ENCODE data around the gene LRRC9.
A peak's percentile ranks its signal among the peaks of the same experiment; 100 is the strongest.

The LRRC9 gene

DNA sequence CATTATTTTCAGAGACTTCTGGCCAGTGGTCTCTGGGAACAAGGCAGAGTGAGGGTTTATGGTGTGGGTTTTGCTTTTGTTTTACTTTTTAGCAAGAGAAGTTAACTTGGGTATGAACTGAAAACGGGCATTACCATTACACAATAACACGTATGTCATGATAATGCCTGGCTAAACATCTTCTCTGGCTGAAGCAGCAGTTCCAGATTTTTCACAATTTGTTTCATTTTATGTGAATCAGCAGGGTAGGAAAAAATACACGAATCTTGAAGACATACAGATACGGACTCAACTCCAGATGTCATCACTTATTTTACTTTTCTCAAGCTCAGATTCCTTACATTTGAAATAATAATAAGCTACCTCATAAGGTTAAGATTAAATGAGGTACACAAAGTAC, 169.3 kb downstream of the LRRC9 start:
- no peak for TF ChIP-seq CTCF (conservative IDR thresholded peaks at IDR 0.05; ENCODE audit: low read length)
- TF ChIP-seq EZH2phosphoT487 (IDR thresholded peaks at IDR 0.05; ENCODE audit: borderline replicate concordance) = no peak
- peak overlapping the region; percentile 35 for H3K9ac ChIP-seq (ENCODE audit: low read depth, low read length, poor library complexity, severe bottlenecking)
- peak overlapping the region; percentile 36 for H3K4me2 ChIP-seq (ENCODE audit: low read depth, low read length, poor library complexity, severe bottlenecking)
- H3K79me2 ChIP-seq (ENCODE audit: insufficient read depth, low read length) = peaks cover 21% of the 10 kb centered on the region
- H3K36me3 ChIP-seq (ENCODE audit: insufficient read depth, low read length) = no peaks in the 10 kb centered on the region
- H3K4me3 ChIP-seq (ENCODE audit: low read length, poor library complexity, severe bottlenecking) = no peak overlapping the region
- H3F3A ChIP-seq (ENCODE audit: low read depth) = peaks cover 4% of the 10 kb centered on the region; the same call in 1 of the 2 replicates
- H3K9me2 ChIP-seq (replicated peaks; ENCODE audit: low read depth, low read length) = no peaks in the 10 kb centered on the region
- H2AFZ ChIP-seq (ENCODE audit: low read length) = peak overlapping the region; percentile 66
- peaks cover 8% of the 10 kb centered on the region for H4K20me1 ChIP-seq (ENCODE audit: insufficient read depth, low read length, poor library complexity, severe bottlenecking)
- peaks cover 48% of the 10 kb centered on the region for H3K4me1 ChIP-seq (ENCODE audit: insufficient read depth, low read length, poor library complexity, severe bottlenecking)
- H3K9me3 ChIP-seq (ENCODE audit: insufficient read depth, low read depth, low read length) = no peaks in the 10 kb centered on the region
- no peaks in the 10 kb centered on the region for H3K27me3 ChIP-seq (ENCODE audit: insufficient read depth, low read length, poor library complexity, severe bottlenecking)

GRCh38 chr14:60090864-60091519, 171.0 kb downstream of the LRRC9 start:
- Histone ChIP-seq H3K36me3 (ENCODE audit: insufficient read depth, low read length) (no peaks in the 10 kb centered on the region), H4K20me1 (ENCODE audit: insufficient read depth, low read length, poor library complexity, severe bottlenecking) (peaks cover 22% of the 10 kb centered on the region), H3K4me3 (ENCODE audit: low read length, poor library complexity, severe bottlenecking) (peak overlapping the region; percentile 88), H3K9ac (ENCODE audit: low read depth, low read length, poor library complexity, severe bottlenecking) (peak overlapping the region; percentile 91), H3K27me3 (ENCODE audit: insufficient read depth, low read length, poor library complexity, severe bottlenecking) (no peaks in the 10 kb centered on the region), H3K4me2 (ENCODE audit: low read depth, low read length, poor library complexity, severe bottlenecking) (peak overlapping the region; percentile 83), H3K9me2 (replicated peaks; ENCODE audit: low read depth, low read length) (no peaks in the 10 kb centered on the region), H2AFZ (ENCODE audit: low read length) (peak overlapping the region; percentile 96), H3K79me2 (ENCODE audit: insufficient read depth, low read length) (peaks cover 38% of the 10 kb centered on the region), H3F3A (ENCODE audit: low read depth) (peaks cover 4% of the 10 kb centered on the region; the same call in 1 of the 2 replicates), H3K9me3 (ENCODE audit: insufficient read depth, low read depth, low read length) (no peaks in the 10 kb centered on the region), H3K4me1 (ENCODE audit: insufficient read depth, low read length, poor library complexity, severe bottlenecking) (peaks cover 61% of the 10 kb centered on the region)
- TF ChIP-seq EZH2phosphoT487 (IDR thresholded peaks at IDR 0.05; ENCODE audit: borderline replicate concordance) (no peak), CTCF (conservative IDR thresholded peaks at IDR 0.05; ENCODE audit: low read length) (no peak)

DNA sequence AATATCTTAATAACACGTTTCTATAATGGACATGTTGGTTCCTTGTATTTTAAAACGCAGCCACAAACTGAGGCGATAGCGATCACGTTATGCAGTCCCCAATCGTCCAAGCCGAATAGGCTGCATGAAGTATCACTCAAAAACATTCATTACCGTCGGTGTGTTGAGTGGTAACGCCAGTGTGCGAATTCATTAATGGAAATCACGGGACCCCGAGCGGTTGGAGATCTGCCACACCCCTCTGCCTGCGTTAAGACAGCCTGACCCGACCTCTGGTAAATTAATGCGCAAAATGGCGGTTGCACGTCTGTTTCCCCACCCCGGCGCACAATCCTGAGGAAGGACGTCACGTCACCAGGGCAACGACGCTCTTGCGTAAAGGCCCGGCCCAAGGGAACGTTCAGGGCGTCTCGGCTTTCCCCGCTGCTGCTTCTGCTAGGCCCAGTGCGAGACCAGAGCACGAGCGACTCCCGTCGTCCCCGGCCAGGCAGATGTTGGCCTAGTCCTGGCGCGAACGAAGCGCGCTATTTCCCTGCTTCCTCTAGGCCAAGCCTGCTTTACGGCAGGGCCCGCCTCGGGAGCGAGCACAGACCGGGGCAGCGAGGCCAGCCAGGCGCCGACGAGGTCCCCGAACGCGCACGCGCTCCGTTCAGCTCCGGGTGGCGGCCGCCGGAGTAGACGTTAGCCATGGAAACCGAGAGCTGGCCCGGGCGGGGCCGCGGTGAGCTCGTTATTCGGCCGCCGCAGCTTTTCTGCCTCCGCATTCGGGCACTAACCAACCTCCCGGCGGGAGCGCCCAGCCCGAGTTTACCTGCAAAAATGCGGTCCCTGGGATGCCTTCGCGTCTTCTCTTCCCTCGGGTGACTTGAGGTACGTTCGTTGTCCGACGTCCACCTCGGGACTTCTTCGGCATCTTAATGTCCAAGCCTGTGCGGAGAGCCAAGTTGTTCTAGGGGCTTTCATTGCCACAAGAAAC, 171.9 kb downstream of the LRRC9 start, which contains the start of gene PCNX4:
TSS of gene PCNX4 (plus strand) at position 374 of the 976 bp plus-strand sequence. CDS start 15,716 bp downstream, outside the sequence.
- Histone ChIP-seq H3K4me2 (ENCODE audit: low read depth, low read length, poor library complexity, severe bottlenecking) (peak within 1 kb of the TSS; percentile 98), H3K9me3 (ENCODE audit: insufficient read depth, low read depth, low read length) (no peaks in the 10 kb centered on the region), H3K79me2 (ENCODE audit: insufficient read depth, low read length) (peaks cover 47% of the 10 kb centered on the region), H3K4me1 (ENCODE audit: insufficient read depth, low read length, poor library complexity, severe bottlenecking) (peaks cover 66% of the 10 kb centered on the region), H3K36me3 (ENCODE audit: insufficient read depth, low read length) (no peaks in the 10 kb centered on the region), H3K27me3 (ENCODE audit: insufficient read depth, low read length, poor library complexity, severe bottlenecking) (no peaks in the 10 kb centered on the region), H4K20me1 (ENCODE audit: insufficient read depth, low read length, poor library complexity, severe bottlenecking) (peaks cover 30% of the 10 kb centered on the region), H3K4me3 (ENCODE audit: low read length, poor library complexity, severe bottlenecking) (peak within 1 kb of the TSS; percentile 88), H3K9me2 (replicated peaks; ENCODE audit: low read depth, low read length) (no peaks in the 10 kb centered on the region), H2AFZ (ENCODE audit: low read length) (peak within 1 kb of the TSS; percentile 96), H3K9ac (ENCODE audit: low read depth, low read length, poor library complexity, severe bottlenecking) (peak within 1 kb of the TSS; percentile 91), H3F3A (ENCODE audit: low read depth) (peaks cover 4% of the 10 kb centered on the region; the same call in 1 of the 2 replicates)
- TF ChIP-seq CTCF (conservative IDR thresholded peaks at IDR 0.05; ENCODE audit: low read length) (no peak), EZH2phosphoT487 (IDR thresholded peaks at IDR 0.05; ENCODE audit: borderline replicate concordance) (no peak)
